Measurements from ENCODE around the gene WDFY4. TPM values are rescaled to one million over a fixed set of nuclear protein-coding genes. Genes with fewer than 3 reads are reported as not detected.
A peak's percentile ranks its signal among the peaks of the same experiment; 100 is the strongest.

The WDFY4 gene
- total RNA-seq, 2 donors from 2014 or later, result not detected

- H3K4me1 Mint-ChIP-seq, result no peaks in the 10 kb centered on the region
These were observed 12.4 kb downstream of the WDFY4 start for GRCh38 chr10:48697091-48697490.

GRCh38 chr10:48697821-48698764 lies 13.4 kb downstream of the WDFY4 start:
- Histone ChIP-seq H3K9ac (ENCODE audit: extremely low read depth, low read length, poor library complexity, severe bottlenecking) (no peak overlapping the region), H3K36me3 (ENCODE audit: control insufficient read depth, insufficient read depth, low read length) (no peaks in the 10 kb centered on the region), H3K4me3 (ENCODE audit: low read length) (no peak overlapping the region), H3K27me3 (ENCODE audit: control insufficient read depth, insufficient read depth, low read length, poor library complexity, severe bottlenecking) (no peaks in the 10 kb centered on the region), H3K9me3 (ENCODE audit: control insufficient read depth, low read length) (no peaks in the 10 kb centered on the region), H3K4me1 (ENCODE audit: control insufficient read depth, insufficient read depth, low read length) (no peaks in the 10 kb centered on the region), H3K27ac (ENCODE audit: low read depth, low read length) (no peak overlapping the region)
- peaks cover 7% of the 10 kb centered on the region for H3K27me3 Mint-ChIP-seq (ENCODE audit: insufficient read depth)
- no peak overlapping the region for H3K27ac Mint-ChIP-seq
- no peak overlapping the region for H3K4me3 Mint-ChIP-seq
- WGBS, 2 experiments (ENCODE audit: insufficient coverage in 1 of 2, insufficient read length in 1 of 2), result 92 to 96% methylated on average over 18 to 19 of the region's 19 CpGs
- H3K4me1 Mint-ChIP-seq, result no peaks in the 10 kb centered on the region
- H3K9me3 Mint-ChIP-seq, result no peaks in the 10 kb centered on the region
- peak; percentile 20 for DNase-seq
- H3K36me3 Mint-ChIP-seq (ENCODE audit: low read depth), result no peaks in the 10 kb centered on the region
- TF ChIP-seq CTCF (conservative IDR thresholded peaks at IDR 0.05), result no peak

More at GRCh38 chr10:48697091-48697490, 12.4 kb downstream of the WDFY4 start:
- Histone ChIP-seq H3K9ac (ENCODE audit: extremely low read depth, low read length, poor library complexity, severe bottlenecking) (no peak overlapping the region), H3K36me3 (ENCODE audit: control insufficient read depth, insufficient read depth, low read length) (no peaks in the 10 kb centered on the region), H3K9me3 (ENCODE audit: control insufficient read depth, low read length) (no peaks in the 10 kb centered on the region), H3K27me3 (ENCODE audit: control insufficient read depth, insufficient read depth, low read length, poor library complexity, severe bottlenecking) (no peaks in the 10 kb centered on the region), H3K4me3 (ENCODE audit: low read length) (no peak overlapping the region), H3K27ac (ENCODE audit: low read depth, low read length) (no peak overlapping the region), H3K4me1 (ENCODE audit: control insufficient read depth, insufficient read depth, low read length) (no peaks in the 10 kb centered on the region)
- WGBS, 2 experiments (ENCODE audit: insufficient coverage in 1 of 2, insufficient read length in 1 of 2), result 85 to 88% methylated on average over 5 of the region's 5 CpGs
- H3K27ac Mint-ChIP-seq, result no peak overlapping the region
- H3K9me3 Mint-ChIP-seq, result no peaks in the 10 kb centered on the region
- H3K4me3 Mint-ChIP-seq, result no peak overlapping the region
- TF ChIP-seq CTCF (conservative IDR thresholded peaks at IDR 0.05), result no peak
- no peaks in the 10 kb centered on the region for H3K36me3 Mint-ChIP-seq (ENCODE audit: low read depth)
- peaks cover 9% of the 10 kb centered on the region for H3K27me3 Mint-ChIP-seq (ENCODE audit: insufficient read depth)
- DNase-seq, result peak; percentile 25

GRCh38 chr10:48699011-48699627 lies 14.4 kb downstream of the WDFY4 start:
- no peak overlapping the region for H3K9ac ChIP-seq (ENCODE audit: extremely low read depth, low read length, poor library complexity, severe bottlenecking)
- Mint-ChIP-seq H3K27ac (no peak overlapping the region), H3K4me1 (no peaks in the 10 kb centered on the region), H3K4me3 (no peak overlapping the region), H3K27me3 (ENCODE audit: insufficient read depth) (peaks cover 6% of the 10 kb centered on the region), H3K36me3 (ENCODE audit: low read depth) (no peaks in the 10 kb centered on the region), H3K9me3 (no peaks in the 10 kb centered on the region)
- no peaks in the 10 kb centered on the region for H3K4me1 ChIP-seq (ENCODE audit: control insufficient read depth, insufficient read depth, low read length)
- no peak for TF ChIP-seq CTCF (conservative IDR thresholded peaks at IDR 0.05)
- no peaks in the 10 kb centered on the region for H3K27me3 ChIP-seq (ENCODE audit: control insufficient read depth, insufficient read depth, low read length, poor library complexity, severe bottlenecking)
- H3K27ac ChIP-seq (ENCODE audit: low read depth, low read length), result no peak overlapping the region
- DNase-seq, result peak; percentile 26
- H3K36me3 ChIP-seq (ENCODE audit: control insufficient read depth, insufficient read depth, low read length), result no peaks in the 10 kb centered on the region
- H3K4me3 ChIP-seq (ENCODE audit: low read length), result no peak overlapping the region
- H3K9me3 ChIP-seq (ENCODE audit: control insufficient read depth, low read length), result no peaks in the 10 kb centered on the region
- WGBS, 2 experiments (ENCODE audit: insufficient coverage in 1 of 2, insufficient read length in 1 of 2), result 88 to 89% methylated on average over 3 to 8 of the region's 8 CpGs

Data from endodermal cell (in vitro differentiated cells).